Neural cell (in vitro differentiated cells): ENCODE measurements around the gene MYOCD. TPM values are rescaled to one million over a fixed set of nuclear protein-coding genes. Genes with fewer than 3 reads are reported as not detected.

ENCODE experiments used
- H2AFZ ChIP-seq: fragments of 200-600, 300-800 bp; sonication (generic), shearing (Covaris generic); 2 replicates; pipeline ENCODE4 v1.6.0; 2014; ENCODE audit warnings: low read depth, mild to moderate bottlenecking, antibody characterized with exemption, low read length, moderate library complexity
- H3F3A ChIP-seq: fragments of 200-600 bp; shearing (Covaris generic); 2 replicates; pipeline ENCODE4 v1.6.1; 2016; ENCODE audit warnings: mild to moderate bottlenecking, moderate library complexity, mixed read lengths, antibody characterized with exemption, low read length; ENCODE audit not compliant: insufficient read depth, poor library complexity, severe bottlenecking
- H3K27ac ChIP-seq: fragments of 200-600, 300-800 bp; sonication (generic), shearing (Covaris generic); 2 replicates; pipeline ENCODE4 v1.5.1; 2014; ENCODE audit warnings: mild to moderate bottlenecking, low read length, moderate library complexity
- H3K27me3 ChIP-seq: fragments of 300-800, 200-600 bp; sonication (generic), shearing (Covaris generic); 2 replicates; pipeline ENCODE4 v1.6.0; 2014; ENCODE audit warnings: mild to moderate bottlenecking, low read depth, low read length, moderate library complexity; ENCODE audit not compliant: insufficient read depth
- H3K36me3 ChIP-seq: fragments of 300-800, 200-600 bp; sonication (generic), shearing (Covaris generic); 2 replicates; pipeline ENCODE4 v1.5.1; 2014; ENCODE audit warnings: mild to moderate bottlenecking, antibody characterized with exemption, low read length, moderate library complexity; ENCODE audit not compliant: insufficient read depth
- H3K4me2 ChIP-seq: fragments of 300-800, 200-600 bp; sonication (generic), shearing (Covaris generic); 2 replicates; pipeline ENCODE4 v1.6.0; 2014; ENCODE audit warnings: mild to moderate bottlenecking, low read length
- H3K4me3 ChIP-seq: fragments of 300-800, 200-600 bp; sonication (generic), shearing (Covaris generic); 2 replicates; pipeline ENCODE4 v1.5.1; 2014; ENCODE audit warnings: mild to moderate bottlenecking, low read length, moderate library complexity
- H3K79me2 ChIP-seq: fragments of 200-600 bp; shearing (Covaris generic); replicated peaks from 2 replicates; pipeline ENCODE4 v1.6.0; 2014; ENCODE audit warnings: mild to moderate bottlenecking, low read length, moderate library complexity; ENCODE audit not compliant: insufficient read depth
- H3K9ac ChIP-seq: fragments of 300-800, 200-600 bp; sonication (generic), shearing (Covaris generic); 2 replicates; pipeline ENCODE4 v1.6.1; 2016; ENCODE audit warnings: mild to moderate bottlenecking, low read length, mixed read lengths
- H3K9me2 ChIP-seq: fragments of 200-600 bp; shearing (Covaris generic); 2 replicates; pipeline ENCODE4 v1.6.1; 2016; ENCODE audit warnings: mild to moderate bottlenecking, low read length, mixed read lengths; ENCODE audit not compliant: insufficient read depth
- H3K9me3 ChIP-seq: fragments of 200-600, 300-800 bp; sonication (generic), shearing (Covaris generic); 2 replicates; pipeline ENCODE4 v1.6.1; 2016; ENCODE audit warnings: mild to moderate bottlenecking, mixed run types, low read length, moderate library complexity, mixed read lengths
- H4K20me1 ChIP-seq: fragments of 200-600 bp; shearing (Covaris generic); 2 replicates; pipeline ENCODE4 v1.6.1; 2016; ENCODE audit warnings: mild to moderate bottlenecking, mixed run types; ENCODE audit not compliant: insufficient read depth
- CTCF ChIP-seq: fragments of 450-650 bp; IDR thresholded peaks from 2 replicates; pipeline ENCODE4 v1.5.1; 2014; ENCODE audit warnings: antibody characterized with exemption, mild to moderate bottlenecking, moderate library complexity; ENCODE audit not compliant: poor library complexity, severe bottlenecking
- EP300 ChIP-seq: fragments of 450-650 bp; conservative IDR thresholded peaks from 2 replicates; pipeline ENCODE4 v1.6.1; 2014; ENCODE audit warnings: antibody characterized with exemption, mild to moderate bottlenecking, moderate library complexity; ENCODE audit not compliant: poor library complexity, severe bottlenecking
- EZH2 ChIP-seq: fragments of 200-600, 300-800 bp; shearing (Covaris generic), sonication (generic); IDR thresholded peaks from 2 replicates; pipeline ENCODE4 v1.6.1; 2014; ENCODE audit warnings: antibody characterized with exemption, low read length, borderline replicate concordance, mild to moderate bottlenecking; ENCODE audit not compliant: insufficient read depth, poor library complexity, severe bottlenecking
- MXI1 ChIP-seq: fragments of 450-650 bp; conservative IDR thresholded peaks from 2 replicates; pipeline ENCODE4 v1.6.1; 2014; ENCODE audit warnings: antibody characterized with exemption, mild to moderate bottlenecking; ENCODE audit not compliant: poor library complexity, severe bottlenecking
- POLR2AphosphoS5 ChIP-seq: IDR thresholded peaks from 2 replicates; pipeline ENCODE4 v1.6.1; 2012
- RAD21 ChIP-seq: fragments of 450-650 bp; conservative IDR thresholded peaks from 2 replicates; pipeline ENCODE4 v1.6.1; 2014; ENCODE audit warnings: antibody characterized with exemption, mild to moderate bottlenecking, moderate library complexity
- SMC3 ChIP-seq: fragments of 450-650 bp; conservative IDR thresholded peaks from 2 replicates; pipeline ENCODE4 v1.6.1; 2014; ENCODE audit warnings: antibody characterized with exemption, mild to moderate bottlenecking, moderate library complexity; ENCODE audit not compliant: poor library complexity
- TAF1 ChIP-seq: IDR thresholded peaks from 2 replicates; pipeline ENCODE4 v1.6.1; 2012; ENCODE audit warnings: low read depth
- polyA plus RNA-seq: library from polyadenylated mRNA; depleted of rRNA; stranded (reverse); fragments of >200 nt; gene quantifications from 2 replicates; pipeline ENCODE4 v1.2.3, GENCODE V29; 2014
- TF ChIP-seq, protein P1 (sequence below): IDR thresholded peaks from 2 replicates; pipeline ENCODE4 v1.6.1; 2012; ENCODE audit warnings: borderline replicate concordance

MYOCD gene
- polyA plus RNA-seq, 1 donor from 2014 or later: not detected

GRCh38 chr17:12672947-12673346 lies 7.3 kb downstream of the MYOCD start:
- Histone ChIP-seq H3K79me2 (no peaks in the 10 kb centered on the region), H3K9ac (no peak overlapping the region), H2AFZ (no peak overlapping the region), H3F3A (no peaks in the 10 kb centered on the region), H3K36me3 (no peaks in the 10 kb centered on the region), H3K9me2 (no peaks in the 10 kb centered on the region), H3K4me2 (no peak overlapping the region), H3K27ac (no peak overlapping the region), H3K4me3 (no peak overlapping the region), H3K27me3 (no peaks in the 10 kb centered on the region), H4K20me1 (no peaks in the 10 kb centered on the region), H3K9me3 (no peaks in the 10 kb centered on the region)
- TF ChIP-seq RAD21 (no peak), CTCF (no peak), MXI1 (no peak), EP300 (no peak), SMC3 (no peak), EZH2 (no peak), TAF1 (no peak), POLR2AphosphoS5 (no peak)
- TF ChIP-seq, protein P1, sequence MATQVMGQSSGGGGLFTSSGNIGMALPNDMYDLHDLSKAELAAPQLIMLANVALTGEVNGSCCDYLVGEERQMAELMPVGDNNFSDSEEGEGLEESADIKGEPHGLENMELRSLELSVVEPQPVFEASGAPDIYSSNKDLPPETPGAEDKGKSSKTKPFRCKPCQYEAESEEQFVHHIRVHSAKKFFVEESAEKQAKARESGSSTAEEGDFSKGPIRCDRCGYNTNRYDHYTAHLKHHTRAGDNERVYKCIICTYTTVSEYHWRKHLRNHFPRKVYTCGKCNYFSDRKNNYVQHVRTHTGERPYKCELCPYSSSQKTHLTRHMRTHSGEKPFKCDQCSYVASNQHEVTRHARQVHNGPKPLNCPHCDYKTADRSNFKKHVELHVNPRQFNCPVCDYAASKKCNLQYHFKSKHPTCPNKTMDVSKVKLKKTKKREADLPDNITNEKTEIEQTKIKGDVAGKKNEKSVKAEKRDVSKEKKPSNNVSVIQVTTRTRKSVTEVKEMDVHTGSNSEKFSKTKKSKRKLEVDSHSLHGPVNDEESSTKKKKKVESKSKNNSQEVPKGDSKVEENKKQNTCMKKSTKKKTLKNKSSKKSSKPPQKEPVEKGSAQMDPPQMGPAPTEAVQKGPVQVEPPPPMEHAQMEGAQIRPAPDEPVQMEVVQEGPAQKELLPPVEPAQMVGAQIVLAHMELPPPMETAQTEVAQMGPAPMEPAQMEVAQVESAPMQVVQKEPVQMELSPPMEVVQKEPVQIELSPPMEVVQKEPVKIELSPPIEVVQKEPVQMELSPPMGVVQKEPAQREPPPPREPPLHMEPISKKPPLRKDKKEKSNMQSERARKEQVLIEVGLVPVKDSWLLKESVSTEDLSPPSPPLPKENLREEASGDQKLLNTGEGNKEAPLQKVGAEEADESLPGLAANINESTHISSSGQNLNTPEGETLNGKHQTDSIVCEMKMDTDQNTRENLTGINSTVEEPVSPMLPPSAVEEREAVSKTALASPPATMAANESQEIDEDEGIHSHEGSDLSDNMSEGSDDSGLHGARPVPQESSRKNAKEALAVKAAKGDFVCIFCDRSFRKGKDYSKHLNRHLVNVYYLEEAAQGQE: no peak

GRCh38 chr17:12673788-12674187 lies 8.1 kb downstream of the MYOCD start:
- Histone ChIP-seq H2AFZ (no peak overlapping the region), H3K9me3 (no peaks in the 10 kb centered on the region), H3K27ac (no peak overlapping the region), H4K20me1 (no peaks in the 10 kb centered on the region), H3K4me3 (no peak overlapping the region), H3K9ac (no peak overlapping the region), H3K9me2 (no peaks in the 10 kb centered on the region), H3K36me3 (no peaks in the 10 kb centered on the region), H3K4me2 (no peak overlapping the region), H3K27me3 (no peaks in the 10 kb centered on the region), H3F3A (no peaks in the 10 kb centered on the region), H3K79me2 (no peaks in the 10 kb centered on the region)
- no peak for TF ChIP-seq CTCF
- TF ChIP-seq RAD21: no peak
- TF ChIP-seq EZH2: no peak
